Activated CD8-positive, alpha-beta T cell treated with anti-CD3 and anti-CD28 coated beads for 36 hours (primary cell): ENCODE data around the gene ERCC6L2. TPM values are rescaled to one million over a fixed set of nuclear protein-coding genes. Genes with fewer than 3 reads are reported as not detected.

Experiments
- ATAC-seq: fragments of 200-7000 bp; cut with Tn5 transposase; one replicate; pipeline ENCODE4 v1.10.0; 2021; ENCODE audit warnings: mild to moderate bottlenecking, moderate library complexity
- CTCF ChIA-PET: fragments of 350-600 bp; sonication (Branson Sonifier 250); formaldehyde crosslinking; loops from one replicate; lab custom pipeline; 2021; ENCODE audit warnings: antibody characterized with exemption; lab: Charles Lee
- POLR2A ChIA-PET: fragments of 350-600 bp; sonication (Branson Sonifier 250); formaldehyde crosslinking; loops from one replicate; lab custom pipeline; 2021; ENCODE audit warnings: antibody characterized with exemption; lab: Charles Lee
- DNase-seq: peaks from one replicate; pipeline ENCODE4 v3.0.0-alpha.2; 2020
- H3K27ac Mint-ChIP-seq: one replicate; pipeline ENCODE4 v1.8.0; 2021; ENCODE audit warnings: mild to moderate bottlenecking, mixed read lengths
- H3K27me3 Mint-ChIP-seq: one replicate; pipeline ENCODE4 v1.8.0; 2021; ENCODE audit warnings: mixed read lengths
- H3K36me3 Mint-ChIP-seq: one replicate; pipeline ENCODE4 v1.8.0; 2021; ENCODE audit warnings: low read depth, mixed read lengths
- H3K4me1 Mint-ChIP-seq: one replicate; pipeline ENCODE4 v1.8.0; 2021; ENCODE audit warnings: low read depth, mixed read lengths
- H3K4me3 Mint-ChIP-seq: one replicate; pipeline ENCODE4 v1.8.0; 2021; ENCODE audit warnings: mild to moderate bottlenecking, moderate library complexity, mixed read lengths
- H3K9me3 Mint-ChIP-seq: one replicate; pipeline ENCODE4 v1.8.0; 2021; ENCODE audit warnings: mixed read lengths
- CTCF ChIP-seq: fragments of 200-600 bp; IDR thresholded peaks from one replicate; pipeline ENCODE4 v1.8.0; 2022; ENCODE audit warnings: antibody characterized with exemption, mild to moderate bottlenecking
- intact Hi-C: fragments of 100-400 bp; cut with micrococcal nuclease; formaldehyde crosslinking; loops from one replicate; pipeline ENCODE4 v1.10.0; 2022
- total RNA-seq, 2 experiments: library from RNA; stranded (reverse); gene quantifications; one replicate each; pipeline ENCODE4 v1.2.3, GENCODE V29; 2021

Gene ERCC6L2
- total RNA-seq, 2 experiments from 2014 or later: 31.2 to 34.7 TPM

DNA sequence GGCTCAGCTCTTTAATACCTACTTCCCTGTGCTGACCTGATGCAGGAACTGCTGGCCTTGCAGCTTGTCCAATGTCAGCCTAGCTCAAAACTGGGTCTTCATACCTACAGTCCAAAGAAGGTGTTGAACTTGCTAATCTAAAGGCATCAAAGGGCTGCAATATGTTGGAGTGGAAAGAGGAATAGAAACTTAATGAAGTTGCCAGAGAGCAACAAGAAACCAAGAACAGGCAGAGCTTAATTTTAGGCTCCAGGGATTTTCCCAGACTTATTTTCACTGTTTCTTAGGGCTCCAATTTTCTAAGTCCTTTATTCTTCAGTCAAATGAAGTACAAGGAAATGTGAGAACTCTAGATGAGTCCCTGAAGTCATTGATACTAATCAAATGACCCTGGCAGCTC is 17.6 kb upstream of the ERCC6L2 start:
- CTCF ChIA-PET: no interaction called here
- Mint-ChIP-seq H3K4me3 (no peak overlapping the region), H3K4me1 (peaks cover 21% of the 10 kb centered on the region), H3K27me3 (no peaks in the 10 kb centered on the region), H3K9me3 (peaks cover 12% of the 10 kb centered on the region), H3K36me3 (peaks cover 7% of the 10 kb centered on the region), H3K27ac (no peak overlapping the region)
- POLR2A ChIA-PET: no interaction called here
- no peak for DNase-seq
- no peak for TF ChIP-seq CTCF
- intact Hi-C loops: no loop called here
- no peak for ATAC-seq

DNA sequence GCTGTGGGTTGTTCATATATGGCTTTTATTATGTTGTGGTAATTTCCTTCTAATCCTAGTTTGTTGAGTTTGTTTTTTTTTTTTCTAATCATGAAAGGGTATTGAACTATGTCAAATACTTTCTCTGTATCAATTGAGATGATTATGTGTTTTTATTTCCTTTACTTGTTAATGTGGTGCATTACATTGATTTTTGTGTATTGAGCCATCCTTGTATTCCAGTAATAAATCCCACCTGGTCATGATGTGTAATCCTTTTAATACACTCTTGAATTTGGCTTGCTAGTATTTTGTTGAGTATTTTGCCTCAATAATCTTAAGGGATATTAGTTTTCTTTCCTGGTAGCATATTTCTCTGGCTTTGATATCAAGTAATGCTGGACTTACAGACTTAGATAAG is 13.1 kb upstream of the ERCC6L2 start:
- ATAC-seq: no peak
- TF ChIP-seq CTCF: no peak
- Mint-ChIP-seq H3K4me3 (no peak overlapping the region), H3K27me3 (no peaks in the 10 kb centered on the region), H3K36me3 (peaks cover 14% of the 10 kb centered on the region), H3K9me3 (peaks cover 21% of the 10 kb centered on the region), H3K27ac (no peak overlapping the region), H3K4me1 (peaks cover 12% of the 10 kb centered on the region)
- POLR2A ChIA-PET: interaction anchor here (0.8 kb wide), 1 partner anchor 13 kb away, joined by 4 read pairs; the partner anchor contains the start of gene ERCC6L2
- intact Hi-C loops: no loop called here
- CTCF ChIA-PET: no interaction called here
- no peak for DNase-seq

DNA sequence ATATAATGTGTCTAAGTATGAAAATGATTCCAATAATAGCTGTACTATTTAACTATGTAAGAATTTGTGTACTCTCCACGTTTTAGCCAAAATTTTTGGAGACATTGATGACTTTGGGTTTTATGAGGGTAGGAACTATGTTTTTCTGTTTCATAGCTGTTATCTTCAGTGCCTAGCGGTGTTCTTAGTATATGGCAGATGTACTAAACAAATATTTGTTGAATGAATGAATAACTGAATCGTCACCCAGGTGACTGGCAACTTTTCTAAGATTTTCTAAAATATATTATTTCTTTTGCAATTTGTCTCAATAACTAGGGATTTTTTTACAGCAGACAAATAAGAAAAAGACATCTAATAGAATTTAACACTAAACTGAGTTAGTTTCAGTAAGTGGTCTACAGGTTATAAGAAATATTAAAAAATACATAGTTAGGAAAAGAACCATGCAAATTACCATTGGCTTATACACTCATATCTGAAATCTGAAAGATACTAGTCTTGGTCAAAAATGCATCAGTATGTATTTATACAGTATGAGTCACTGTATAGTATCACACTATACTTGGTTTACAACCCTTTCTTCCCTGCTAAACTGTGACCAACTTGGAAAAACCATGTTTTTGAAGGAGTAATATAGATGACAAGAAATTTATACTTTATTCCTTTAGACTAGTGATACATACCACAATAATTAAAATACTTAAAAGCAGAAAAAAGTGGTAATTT is 10.5 kb upstream of the ERCC6L2 start:
- peaks cover 2% of the 10 kb centered on the region for H3K4me1 Mint-ChIP-seq
- no peaks in the 10 kb centered on the region for H3K27me3 Mint-ChIP-seq
- no peak overlapping the region for H3K27ac Mint-ChIP-seq
- ATAC-seq: no peak
- H3K4me3 Mint-ChIP-seq: no peak overlapping the region
- no peak for DNase-seq
- CTCF ChIA-PET: no interaction called here
- TF ChIP-seq CTCF: no peak
- peaks cover 24% of the 10 kb centered on the region for H3K9me3 Mint-ChIP-seq
- POLR2A ChIA-PET: no interaction called here
- H3K36me3 Mint-ChIP-seq: peaks cover 20% of the 10 kb centered on the region
- intact Hi-C loops: no loop called here

DNA sequence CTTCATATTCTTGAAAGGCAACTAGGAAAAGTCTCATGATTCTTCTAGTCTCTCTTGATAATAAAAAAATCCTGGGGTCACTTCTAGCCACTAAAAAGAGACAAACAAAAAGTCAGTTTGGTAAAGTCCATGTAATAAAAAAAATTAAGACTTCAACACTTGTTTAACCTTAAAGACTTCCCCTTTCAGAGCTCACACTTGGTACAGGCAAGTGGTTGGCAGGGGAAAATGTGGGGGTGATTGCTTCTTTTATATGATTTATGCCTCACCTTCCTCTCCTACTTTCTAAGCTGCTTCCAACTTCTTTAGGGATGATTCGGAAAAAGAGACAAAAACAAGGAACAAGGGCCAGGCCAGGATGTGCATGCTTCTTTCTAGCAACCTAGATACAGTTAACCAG is 5.1 kb upstream of the ERCC6L2 start:
- peak overlapping the region; percentile 15 for H3K27ac Mint-ChIP-seq
- peaks cover 20% of the 10 kb centered on the region for H3K9me3 Mint-ChIP-seq
- DNase-seq (no peak), ATAC-seq (no peak)
- no peak overlapping the region for H3K4me3 Mint-ChIP-seq
- intact Hi-C loops: no loop called here
- H3K27me3 Mint-ChIP-seq: no peaks in the 10 kb centered on the region
- POLR2A ChIA-PET: no interaction called here
- CTCF ChIA-PET: interaction anchor here (1.4 kb wide), 1 partner anchor 11 kb away, joined by 3 read pairs; no protein-coding TSS in a partner anchor
- peaks cover 12% of the 10 kb centered on the region for H3K4me1 Mint-ChIP-seq
- peaks cover 48% of the 10 kb centered on the region for H3K36me3 Mint-ChIP-seq
- no peak for TF ChIP-seq CTCF

DNA sequence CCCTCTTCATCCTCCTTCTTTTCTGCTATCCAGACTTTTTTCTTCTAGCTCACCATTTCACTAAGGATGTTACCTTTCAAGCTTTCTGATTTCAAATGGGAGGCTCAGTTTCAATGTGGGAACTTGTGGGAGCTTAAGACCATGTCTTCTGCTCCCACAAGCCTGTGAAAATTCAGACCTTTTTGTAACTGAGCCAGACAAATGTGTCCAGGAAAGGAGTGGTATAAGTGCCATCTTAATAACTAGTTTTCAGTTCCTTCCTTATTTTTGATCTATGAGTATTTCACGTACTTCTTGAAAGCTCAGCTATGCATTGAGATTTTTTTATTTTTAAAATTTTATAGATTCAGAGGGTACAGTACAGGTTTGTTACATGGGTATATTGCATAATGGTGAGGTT is 4.6 kb upstream of the ERCC6L2 start:
- intact Hi-C loops: no loop called here
- ChIA-PET POLR2A (no interaction called here), CTCF (interaction anchor here (1.4 kb wide), 1 partner anchor 11 kb away, joined by 3 read pairs; no protein-coding TSS in a partner anchor)
- DNase-seq: no peak
- no peak overlapping the region for H3K27ac Mint-ChIP-seq
- H3K27me3 Mint-ChIP-seq: no peaks in the 10 kb centered on the region
- ATAC-seq: no peak
- no peak overlapping the region for H3K4me3 Mint-ChIP-seq
- H3K9me3 Mint-ChIP-seq: peaks cover 20% of the 10 kb centered on the region
- no peak for TF ChIP-seq CTCF
- peaks cover 49% of the 10 kb centered on the region for H3K36me3 Mint-ChIP-seq
- peaks cover 10% of the 10 kb centered on the region for H3K4me1 Mint-ChIP-seq
